Trophoblast cell (in vitro differentiated cells and primary cell): ENCODE results near the gene CCDC27.

Source experiments
- DNase-seq, 2 donors: peaks; one replicate each; pipeline ENCODE4 v3.0.0-alpha.2; 2016
- H2AFZ ChIP-seq: 2 replicates; pipeline ENCODE4 v1.6.1; 2013; ENCODE audit warnings: low read length, moderate library complexity, mild to moderate bottlenecking; ENCODE audit not compliant: insufficient read depth, poor library complexity
- H2AK5ac ChIP-seq: 2 replicates; pipeline ENCODE4 v1.6.1; 2013; ENCODE audit warnings: mild to moderate bottlenecking, low read length
- H2BK120ac ChIP-seq: 2 replicates; pipeline ENCODE4 v1.6.1; 2013; ENCODE audit warnings: low read length, mild to moderate bottlenecking, moderate library complexity; ENCODE audit not compliant: insufficient read depth, poor library complexity
- H2BK12ac ChIP-seq: 2 replicates; pipeline ENCODE4 v1.6.1; 2013; ENCODE audit warnings: mild to moderate bottlenecking, low read length, moderate library complexity
- H2BK5ac ChIP-seq: 2 replicates; pipeline ENCODE4 v1.6.1; 2013; ENCODE audit warnings: low read length, low read depth, moderate library complexity, mild to moderate bottlenecking; ENCODE audit not compliant: poor library complexity
- H3K14ac ChIP-seq: 2 replicates; pipeline ENCODE4 v1.6.1; 2013; ENCODE audit warnings: mild to moderate bottlenecking, low read length
- H3K18ac ChIP-seq: 2 replicates; pipeline ENCODE4 v1.6.1; 2013; ENCODE audit warnings: mild to moderate bottlenecking, low read length
- H3K23ac ChIP-seq: 2 replicates; pipeline ENCODE4 v1.6.1; 2013; ENCODE audit warnings: low read length
- H3K27ac ChIP-seq: 2 replicates; pipeline ENCODE4 v1.5.1; 2013; ENCODE audit warnings: low read depth, mild to moderate bottlenecking, inconsistent platforms, low read length, moderate library complexity
- H3K27me3 ChIP-seq: 2 replicates; pipeline ENCODE4 v1.6.1; 2013; ENCODE audit warnings: inconsistent platforms, mild to moderate bottlenecking, low read length, moderate library complexity; ENCODE audit not compliant: insufficient read depth
- H3K36me3 ChIP-seq, 2 experiments: 1 replicate in 1 of 2; 2 replicates in 1 of 2; pipeline ENCODE4 v1.6.1; 2013; ENCODE audit warnings: low read length in 2 of 2, mild to moderate bottlenecking in 2 of 2, moderate library complexity in 1 of 2; ENCODE audit not compliant: insufficient read depth in 2 of 2, control insufficient read depth in 1 of 2
- H3K4ac ChIP-seq: 2 replicates; pipeline ENCODE4 v1.6.1; 2013; ENCODE audit warnings: low read depth, mild to moderate bottlenecking, low read length, moderate library complexity
- H3K4me1 ChIP-seq, 2 experiments: 1 replicate in 1 of 2; 2 replicates in 1 of 2; pipeline ENCODE4 v1.6.1; 2013; ENCODE audit warnings: low read length in 2 of 2, mild to moderate bottlenecking in 2 of 2, moderate library complexity in 1 of 2; ENCODE audit not compliant: insufficient read depth in 2 of 2, control insufficient read depth in 1 of 2
- H3K4me2 ChIP-seq: 2 replicates; pipeline ENCODE4 v1.6.1; 2013; ENCODE audit warnings: inconsistent platforms, mild to moderate bottlenecking, low read length, moderate library complexity
- H3K4me3 ChIP-seq: 2 replicates; pipeline ENCODE4 v1.5.1; 2013; ENCODE audit warnings: mild to moderate bottlenecking, low read depth, low read length, inconsistent platforms
- H3K79me1 ChIP-seq: one replicate; pipeline ENCODE4 v1.6.1; 2013; ENCODE audit warnings: low read length
- H3K79me2 ChIP-seq: 2 replicates; pipeline ENCODE4 v1.6.1; 2013; ENCODE audit warnings: low read length, mild to moderate bottlenecking; ENCODE audit not compliant: control insufficient read depth, insufficient read depth, poor library complexity
- H3K9ac ChIP-seq: 2 replicates; pipeline ENCODE4 v1.6.1; 2013; ENCODE audit warnings: mild to moderate bottlenecking, low read length
- H3K9me3 ChIP-seq: 2 replicates; pipeline ENCODE4 v1.6.1; 2013; ENCODE audit warnings: low read depth, mild to moderate bottlenecking, control low read depth, inconsistent platforms, low read length; ENCODE audit not compliant: insufficient read depth
- H4K12ac ChIP-seq: 2 replicates; pipeline ENCODE4 v1.6.1; 2013; ENCODE audit warnings: low read depth, mild to moderate bottlenecking, low read length, moderate library complexity
- H4K8ac ChIP-seq: 2 replicates; pipeline ENCODE4 v1.6.1; 2013; ENCODE audit warnings: low read depth, mild to moderate bottlenecking, low read length, moderate library complexity
- H4K91ac ChIP-seq: one replicate; pipeline ENCODE4 v1.6.1; 2013; ENCODE audit warnings: low read depth, mild to moderate bottlenecking, low read length, moderate library complexity
- WGBS: extraction: QIAGEN DNeasy Blood & Tissue Kit; methylation state at CpG from one replicate; pipeline ENCODE4 v1.1.7; 2013; ENCODE audit warnings: missing lambda C conversion rate; ENCODE audit not compliant: insufficient read length, insufficient coverage; ENCODE audit errors: extremely low coverage; 5-methylcytosine and 5-hydroxymethylcytosine counted together

The CCDC27 gene

GRCh38 chr1:3712573-3713535 is 39.4 kb upstream of the CCDC27 start:
- Histone ChIP-seq H3K9me3 (peaks cover 2% of the 10 kb centered on the region), H2AFZ (no peak overlapping the region)

DNA sequence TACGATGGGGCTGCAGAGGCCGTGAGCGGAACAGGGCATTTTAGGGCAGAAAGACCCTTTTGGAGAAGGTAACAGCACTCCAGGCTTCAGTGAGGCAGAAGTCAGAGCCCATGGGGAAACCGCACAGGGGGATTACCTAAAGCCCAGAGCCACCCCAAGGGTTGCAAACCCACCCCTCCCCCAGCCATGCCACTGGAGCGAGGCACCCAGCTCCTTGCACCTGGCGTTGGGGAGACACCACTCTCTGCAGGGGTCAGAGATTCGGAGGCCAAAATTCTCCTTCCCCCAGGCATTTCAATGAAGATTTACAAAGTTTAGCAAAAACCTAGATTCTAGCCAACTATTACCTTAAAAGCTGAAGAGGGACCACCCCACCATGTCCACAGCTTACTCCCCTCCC is 38.4 kb upstream of the CCDC27 start:
- H4K8ac ChIP-seq: no peak overlapping the region

More at GRCh38 chr1:3712573-3713535, 39.4 kb upstream of the CCDC27 start:
- H2BK120ac ChIP-seq: no peak overlapping the region
- H3K23ac ChIP-seq: no peak overlapping the region
- no peak overlapping the region for H4K12ac ChIP-seq
- no peak overlapping the region for H3K18ac ChIP-seq
- no peak overlapping the region for H4K91ac ChIP-seq
- no peak overlapping the region for H2BK5ac ChIP-seq
- H2AK5ac ChIP-seq: no peak overlapping the region
- no CpG with 5 or more reads among the region's 19 CpGs for WGBS
- H3K4me2 ChIP-seq: no peak overlapping the region
- H3K4me3 ChIP-seq: no peak overlapping the region
- no peaks in the 10 kb centered on the region for H3K79me2 ChIP-seq
- H3K79me1 ChIP-seq: peaks cover 7% of the 10 kb centered on the region
- H3K4me1 ChIP-seq: peaks cover 18 to 26% of the 10 kb centered on the region in 2 experiments
- H4K8ac ChIP-seq: no peak overlapping the region
- no peak overlapping the region for H3K14ac ChIP-seq
- no peak overlapping the region for H3K27ac ChIP-seq
- DNase-seq: no peak
- H3K9ac ChIP-seq: no peak overlapping the region
- no peaks in the 10 kb centered on the region for H3K27me3 ChIP-seq
- no peak overlapping the region for H3K4ac ChIP-seq
- H2BK12ac ChIP-seq: no peak overlapping the region
- H3K36me3 ChIP-seq: no peaks in the 10 kb centered on the region

DNA sequence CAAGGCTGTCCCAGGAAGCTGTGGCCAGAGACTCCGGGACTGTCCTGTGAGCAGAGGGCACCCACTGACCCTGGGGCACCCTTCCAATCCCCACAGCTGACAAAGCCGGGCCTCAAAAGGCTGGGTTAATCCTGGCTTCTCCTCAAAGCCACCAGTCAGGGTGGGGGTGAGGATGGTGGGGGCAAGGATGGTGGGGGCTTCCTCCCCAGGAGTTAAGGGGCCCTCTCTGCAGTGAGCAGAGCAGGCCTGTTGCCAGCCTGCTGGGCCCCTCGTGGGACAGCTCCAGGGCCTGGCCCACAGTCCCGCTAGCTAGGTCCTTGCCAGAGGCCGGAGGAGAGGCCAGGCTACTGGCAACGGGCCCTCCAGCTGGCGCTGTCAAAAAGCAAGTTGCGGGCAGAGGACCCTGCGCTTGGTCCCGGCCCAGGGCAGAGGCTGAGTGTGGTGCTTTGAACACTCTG is 37.9 kb upstream of the CCDC27 start:
- no peaks in the 10 kb centered on the region for H3K36me3 ChIP-seq
- WGBS: no CpG with 5 or more reads among the region's 10 CpGs
- no peaks in the 10 kb centered on the region for H3K27me3 ChIP-seq
- no peak overlapping the region for H3K14ac ChIP-seq
- no peak overlapping the region for H4K91ac ChIP-seq
- H2BK120ac ChIP-seq: no peak overlapping the region
- no peak overlapping the region for H2BK5ac ChIP-seq
- no peak overlapping the region for H3K27ac ChIP-seq
- H4K8ac ChIP-seq: no peak overlapping the region
- H2AFZ ChIP-seq: no peak overlapping the region
- H3K4me1 ChIP-seq: peaks cover 8 to 12% of the 10 kb centered on the region in 2 experiments
- no peaks in the 10 kb centered on the region for H3K79me2 ChIP-seq
- H3K79me1 ChIP-seq: no peaks in the 10 kb centered on the region
- no peak overlapping the region for H3K4me2 ChIP-seq
- no peak overlapping the region for H3K4ac ChIP-seq
- H3K9me3 ChIP-seq: peaks cover 3% of the 10 kb centered on the region
- H4K12ac ChIP-seq: no peak overlapping the region
- no peak for DNase-seq
- no peak overlapping the region for H2AK5ac ChIP-seq
- H3K23ac ChIP-seq: no peak overlapping the region
- H3K9ac ChIP-seq: no peak overlapping the region
- H3K18ac ChIP-seq: no peak overlapping the region
- no peak overlapping the region for H2BK12ac ChIP-seq
- H3K4me3 ChIP-seq: no peak overlapping the region

More for the DNA sequence above, 38.4 kb upstream of the CCDC27 start:
- H3K9me3 ChIP-seq: peaks cover 3% of the 10 kb centered on the region
- peaks cover 11 to 16% of the 10 kb centered on the region in 2 experiments for H3K4me1 ChIP-seq
- no peak overlapping the region for H2BK12ac ChIP-seq
- no peak overlapping the region for H2AFZ ChIP-seq
- no peak overlapping the region for H4K91ac ChIP-seq
- no peak overlapping the region for H3K4me2 ChIP-seq
- H3K36me3 ChIP-seq: no peaks in the 10 kb centered on the region
- H2AK5ac ChIP-seq: no peak overlapping the region
- H3K23ac ChIP-seq: no peak overlapping the region
- no peak overlapping the region for H4K12ac ChIP-seq
- H3K27me3 ChIP-seq: no peaks in the 10 kb centered on the region
- H3K79me1 ChIP-seq: no peaks in the 10 kb centered on the region
- H3K4ac ChIP-seq: no peak overlapping the region
- H3K4me3 ChIP-seq: no peak overlapping the region
- no peak overlapping the region for H3K9ac ChIP-seq
- DNase-seq: no peak
- H3K27ac ChIP-seq: no peak overlapping the region
- H3K14ac ChIP-seq: no peak overlapping the region
- no peak overlapping the region for H3K18ac ChIP-seq
- no CpG with 5 or more reads among the region's 7 CpGs for WGBS
- H3K79me2 ChIP-seq: no peaks in the 10 kb centered on the region
- H2BK5ac ChIP-seq: no peak overlapping the region
- H2BK120ac ChIP-seq: no peak overlapping the region

GRCh38 chr1:3714814-3715213 is 37.4 kb upstream of the CCDC27 start:
- no peak overlapping the region for H4K91ac ChIP-seq
- H3K23ac ChIP-seq: no peak overlapping the region
- H3K4ac ChIP-seq: no peak overlapping the region
- peaks cover 3 to 7% of the 10 kb centered on the region in 2 experiments for H3K4me1 ChIP-seq
- H3K27me3 ChIP-seq: no peaks in the 10 kb centered on the region
- peaks cover 3% of the 10 kb centered on the region for H3K9me3 ChIP-seq
- no peak overlapping the region for H3K4me2 ChIP-seq
- WGBS: no CpG with 5 or more reads among the region's 10 CpGs
- H3K27ac ChIP-seq: no peak overlapping the region
- H3K18ac ChIP-seq: no peak overlapping the region
- H3K14ac ChIP-seq: no peak overlapping the region
- no peaks in the 10 kb centered on the region for H3K36me3 ChIP-seq
- no peak overlapping the region for H2BK5ac ChIP-seq
- no peak overlapping the region for H2AK5ac ChIP-seq
- DNase-seq: peak; percentile 19 to 57
- H4K8ac ChIP-seq: no peak overlapping the region
- no peak overlapping the region for H4K12ac ChIP-seq
- H2BK120ac ChIP-seq: no peak overlapping the region
- H3K4me3 ChIP-seq: no peak overlapping the region
- no peak overlapping the region for H3K9ac ChIP-seq
- H2BK12ac ChIP-seq: no peak overlapping the region
- no peaks in the 10 kb centered on the region for H3K79me2 ChIP-seq
- no peak overlapping the region for H2AFZ ChIP-seq
- no peaks in the 10 kb centered on the region for H3K79me1 ChIP-seq
